ENCODE results near the gene ROBO1.
"Not testable (repeated sequence)": the region's sequence is repeated elsewhere in the genome, so short reads cannot be mapped to it uniquely, and the experiment has no call there.

ROBO1 gene

DNA sequence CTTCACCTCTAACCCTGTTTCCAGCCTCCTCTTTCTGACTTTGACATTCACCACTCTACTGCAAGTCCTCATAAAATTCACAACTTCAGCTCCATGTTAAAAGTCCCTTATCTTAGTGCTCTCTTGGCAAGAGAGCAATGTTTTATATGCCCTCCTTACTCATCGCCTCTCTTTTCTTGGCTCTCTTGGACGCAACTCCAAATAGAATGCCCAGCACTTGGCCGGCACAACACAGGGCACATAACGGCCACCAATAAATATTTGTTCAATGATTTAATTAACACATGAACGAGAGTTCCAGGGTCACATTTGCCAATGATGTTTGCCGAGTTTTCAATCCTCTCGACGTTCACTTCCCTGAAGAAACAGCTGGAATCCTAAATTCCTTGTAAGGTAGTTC is 401.4 kb downstream of the ROBO1 start:
- no peak for DNase-seq

- no peak for DNase-seq
Measured at GRCh38 chr3:79364784-79365183, 403.0 kb downstream of the ROBO1 start.

GRCh38 chr3:79362571-79363270 is 405.1 kb downstream of the ROBO1 start:
- no peak for DNase-seq

DNA sequence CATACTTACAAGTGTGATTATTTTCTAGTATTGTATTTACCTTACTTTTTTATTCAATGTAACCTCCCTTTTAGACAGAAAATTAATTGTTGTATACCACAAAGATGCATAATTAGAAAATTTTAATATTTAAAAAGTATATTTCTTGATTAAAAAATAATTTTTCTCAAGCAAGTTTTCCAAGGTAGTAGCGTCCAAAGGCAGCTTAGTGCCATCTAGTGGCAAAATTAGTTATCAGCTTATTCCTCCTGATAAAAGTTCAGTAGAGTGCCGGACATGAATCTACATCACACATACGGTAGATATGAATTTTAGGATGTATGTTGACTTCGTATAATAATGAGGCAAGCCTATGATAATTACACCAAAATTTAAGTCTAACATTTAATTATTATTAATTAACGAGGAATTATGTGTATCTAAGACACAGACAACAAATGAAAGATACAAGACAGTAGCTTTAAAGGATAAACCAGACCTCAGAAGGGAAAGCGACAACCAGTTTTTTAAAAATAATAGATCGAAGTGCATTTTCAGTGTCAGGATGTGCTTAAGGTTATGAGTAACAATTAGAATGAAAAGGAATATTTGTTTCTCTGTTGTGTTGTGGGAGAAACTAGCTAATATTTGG is 405.9 kb downstream of the ROBO1 start:
- DNase-seq, result peak in 1 of 5 donors; percentile 0

GRCh38 chr3:79358327-79358726 is 409.5 kb downstream of the ROBO1 start:
- no peak for DNase-seq

- DNase-seq, result no peak
Measured at GRCh38 chr3:79354179-79354688, 413.6 kb downstream of the ROBO1 start.

GRCh38 chr3:79351699-79352098 is 416.1 kb downstream of the ROBO1 start:
- DNase-seq, result no peak

- no peak for DNase-seq
Measured at GRCh38 chr3:79344876-79345871, 422.6 kb downstream of the ROBO1 start.

DNA sequence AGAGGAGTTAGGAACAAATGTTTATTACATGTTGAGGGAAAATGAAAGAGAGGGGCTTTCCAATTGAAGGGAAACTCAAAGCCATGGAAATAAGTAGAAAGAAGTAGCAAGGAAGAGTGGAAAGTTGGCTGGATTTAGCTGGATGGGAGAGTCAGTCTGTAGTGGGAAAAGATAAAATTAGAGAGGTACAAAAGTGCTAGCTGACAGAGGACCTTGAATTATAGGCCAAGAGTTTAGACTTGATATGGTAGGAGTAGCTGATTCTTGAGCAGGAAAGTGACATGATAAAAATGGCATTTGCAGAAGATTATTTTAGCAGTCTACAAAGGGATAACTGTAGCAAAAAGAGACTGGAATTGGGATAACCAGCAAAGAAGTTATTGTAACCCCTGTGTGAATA is 425.8 kb downstream of the ROBO1 start:
- no peak for DNase-seq

DNA sequence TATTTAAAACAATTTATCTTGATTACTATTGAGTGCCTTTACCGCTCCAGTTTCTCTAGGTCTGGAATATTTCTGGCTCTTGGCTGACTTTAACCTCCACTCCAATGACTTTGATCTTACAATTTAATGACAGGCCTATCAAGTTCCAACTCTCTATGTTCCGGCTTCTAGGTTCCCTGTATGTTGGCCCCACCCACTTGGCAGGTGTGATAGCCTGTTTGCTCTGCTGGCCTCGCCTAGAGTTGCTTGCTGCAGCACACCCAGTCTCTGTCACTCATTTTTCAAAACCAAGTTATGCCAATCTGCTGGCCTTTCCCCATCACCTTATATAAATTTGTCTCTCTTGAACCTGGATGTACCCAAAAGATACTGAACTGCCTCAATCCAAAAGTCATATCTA is 428.0 kb downstream of the ROBO1 start:
- DNase-seq, result no peak

GRCh38 chr3:79337798-79338197 is 430.0 kb downstream of the ROBO1 start:
- no peak for DNase-seq

DNA sequence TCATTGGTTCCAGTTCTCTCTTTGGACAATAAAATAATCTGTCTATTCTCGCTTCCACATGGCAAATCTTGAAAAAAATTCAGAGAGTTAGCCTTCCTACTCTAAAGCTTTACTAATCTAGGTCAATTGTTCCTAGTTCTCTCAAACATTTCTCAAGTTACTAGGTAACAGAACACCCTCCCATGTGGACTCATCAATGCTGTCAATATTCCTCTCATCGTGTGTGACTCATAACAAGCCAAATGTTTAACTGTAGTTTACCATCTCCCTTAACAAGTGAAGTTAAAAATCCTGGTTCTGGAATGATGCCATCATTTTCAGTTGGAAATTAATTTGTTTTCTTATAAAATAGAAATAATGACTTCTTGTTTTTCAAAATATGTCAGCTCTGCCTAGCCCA is 438.6 kb downstream of the ROBO1 start:
- DNase-seq, result no peak

DNA sequence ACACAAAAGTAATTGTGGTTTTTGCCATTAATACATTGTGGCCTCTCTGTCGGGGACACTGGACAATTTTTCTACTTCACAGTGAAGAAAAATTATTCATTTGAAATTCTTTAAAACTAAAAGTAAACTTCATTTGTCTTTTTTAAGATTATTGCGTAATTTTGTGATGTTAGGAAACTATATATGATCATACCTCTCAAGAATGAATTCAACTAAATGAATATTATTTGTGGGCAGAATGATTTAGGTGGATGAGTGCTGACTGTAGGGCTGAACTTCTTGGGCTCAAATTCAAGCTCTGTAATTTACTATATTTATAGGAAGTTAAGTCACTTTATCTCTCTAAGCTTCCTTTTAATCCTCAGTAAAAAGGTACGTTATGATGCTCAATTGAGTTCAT is 441.2 kb downstream of the ROBO1 start:
- no peak for DNase-seq

DNA sequence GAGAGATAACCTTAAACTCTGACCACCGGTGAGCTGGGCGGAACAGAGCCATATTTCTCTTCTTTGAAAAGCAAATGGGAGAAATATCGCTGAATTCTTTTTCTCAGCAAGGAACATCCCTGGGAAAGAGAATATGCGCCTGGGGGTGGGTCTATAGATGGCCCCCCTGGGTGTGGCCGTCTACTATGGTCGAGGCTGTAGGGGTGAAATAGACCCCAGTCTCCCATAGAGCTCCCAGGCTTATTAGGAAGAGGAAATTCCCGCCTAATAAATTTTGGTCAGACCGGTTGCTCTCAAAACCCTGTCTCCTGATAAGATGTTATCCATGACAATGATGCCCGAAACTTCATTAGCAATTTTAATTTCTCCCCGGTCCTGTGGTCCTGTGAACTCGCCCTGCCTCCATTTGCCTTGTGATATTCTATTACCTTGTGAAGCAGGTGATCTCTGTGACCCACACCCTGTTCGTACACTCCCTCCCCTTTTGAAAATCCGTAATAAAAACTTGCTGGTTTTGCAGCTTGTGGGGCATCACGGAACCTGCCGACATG is 441.9 kb downstream of the ROBO1 start:
- DNase-seq, result not testable (repeated sequence)

- DNase-seq, result no peak
Measured at GRCh38 chr3:79317551-79318518, 450.0 kb downstream of the ROBO1 start.

DNA sequence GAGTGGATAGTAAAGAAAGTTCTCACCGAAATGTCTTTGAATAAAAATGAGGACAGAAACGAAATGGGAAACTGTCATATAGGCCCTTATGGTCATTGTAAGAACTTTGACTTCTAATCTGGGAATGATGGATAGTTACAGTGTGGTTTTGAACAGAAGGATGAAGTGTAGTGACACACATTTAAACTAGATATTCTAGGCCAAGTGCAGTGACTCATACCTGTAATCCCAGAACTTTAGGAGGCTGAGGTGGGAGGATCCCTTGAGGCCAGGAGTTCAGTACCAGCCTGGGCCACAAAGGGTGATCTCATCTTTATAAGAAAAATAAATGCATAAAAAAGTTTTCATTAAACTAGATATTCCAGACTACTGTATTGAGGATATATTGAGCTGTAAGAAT is 452.8 kb downstream of the ROBO1 start:
- no peak for DNase-seq

DNA sequence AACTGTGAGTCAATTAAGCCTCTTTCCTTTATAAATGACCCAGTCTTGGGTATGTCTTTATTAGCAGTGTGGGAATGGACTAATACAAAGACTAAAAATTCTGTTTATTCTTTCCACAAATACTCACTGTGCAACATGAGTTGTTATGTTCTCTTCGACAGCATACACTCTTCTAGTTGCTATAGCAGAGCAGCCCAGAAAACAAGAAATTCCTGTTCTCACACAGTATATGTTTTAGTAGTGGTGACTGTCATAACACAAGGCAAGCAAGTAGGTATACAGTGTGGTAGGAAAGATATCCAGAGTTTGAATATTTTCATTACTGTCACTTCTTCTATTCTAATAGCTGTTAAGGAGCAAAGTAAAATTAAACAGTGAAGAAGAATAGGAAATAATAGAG is 453.3 kb downstream of the ROBO1 start:
- DNase-seq, result no peak

- DNase-seq, result no peak
Measured at GRCh38 chr3:79310016-79310415, 457.8 kb downstream of the ROBO1 start.

DNA sequence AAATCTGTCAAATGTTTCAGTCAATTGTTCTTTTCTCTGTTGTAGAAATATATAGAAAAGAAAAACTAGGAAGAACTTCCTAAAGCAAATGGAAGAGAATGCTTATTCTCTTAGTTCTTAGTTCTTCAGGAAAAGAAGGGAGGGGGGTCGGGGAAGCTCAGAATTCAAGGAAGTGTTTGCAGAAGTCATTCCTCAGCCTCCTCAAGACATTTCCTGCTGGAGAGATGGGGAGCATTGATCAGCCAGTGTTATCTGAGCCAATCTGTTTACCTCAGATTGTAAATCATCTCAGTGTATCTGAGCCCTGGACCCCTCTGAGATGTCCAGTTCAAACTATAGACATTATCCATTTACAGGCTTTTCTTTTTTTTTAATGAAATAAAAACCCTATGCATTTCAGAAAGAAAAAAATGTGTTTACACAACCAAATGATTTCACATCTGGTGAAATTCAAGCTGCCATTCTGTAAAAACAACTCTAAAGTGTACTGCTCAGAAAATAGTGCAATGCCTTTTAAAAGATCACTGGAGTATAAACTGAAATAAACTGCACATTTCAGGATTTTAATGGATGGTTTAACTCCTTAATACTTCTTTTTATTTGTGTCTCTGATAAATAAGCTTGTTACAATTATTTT is 460.7 kb downstream of the ROBO1 start:
- DNase-seq, result no peak

- not testable (repeated sequence) for DNase-seq
Measured at GRCh38 chr3:79299949-79300635, 467.7 kb downstream of the ROBO1 start.

Data from T-helper 1 cell (primary cell).